H1 (cell line): ENCODE measurements around the gene CDC25C. TPM values are rescaled to one million over a fixed set of nuclear protein-coding genes. Genes with fewer than 3 reads are reported as not detected.
A peak's percentile ranks its signal among the peaks of the same experiment; 100 is the strongest.

Experiments used
- CHD7 ChIP-seq: fragments of 300-600 bp; sonication (generic); IDR thresholded peaks from 2 replicates; pipeline ENCODE4 v1.7.1; 2012; ENCODE audit warnings: low read length, moderate library complexity, mild to moderate bottlenecking, inconsistent platforms; ENCODE audit not compliant: insufficient replicate concordance
- HDAC2 ChIP-seq, 2 experiments: fragments of 300-600 bp in 1 of 2; sonication (generic) in 1 of 2; IDR thresholded peaks; 2 replicates each; pipeline ENCODE4 v1.6.1; 2011 to 2012; ENCODE audit warnings: low read depth in 2 of 2, low read length in 2 of 2, mild to moderate bottlenecking in 2 of 2, moderate library complexity in 2 of 2, borderline replicate concordance in 1 of 2, inconsistent platforms in 1 of 2
- HDAC6 ChIP-seq: IDR thresholded peaks from one replicate; pipeline ENCODE4 v1.7.1; 2012; ENCODE audit warnings: low read depth, mild to moderate bottlenecking, inconsistent platforms, low read length, moderate library complexity
- POLR2A ChIP-seq, 2 experiments: IDR thresholded peaks; 1 replicate in 1 of 2; 2 replicates in 1 of 2; pipeline ENCODE4 v1.6.1; 2011; ENCODE audit warnings: low read depth in 2 of 2, low read length in 2 of 2, mild to moderate bottlenecking in 2 of 2; ENCODE audit errors: control extremely low read depth in 1 of 2
- RAD21 ChIP-seq, 2 experiments: IDR thresholded peaks in 1 of 2; conservative IDR thresholded peaks in 1 of 2; 2 replicates each; pipeline ENCODE4 v1.6.1; 2011; ENCODE audit warnings: low read depth in 2 of 2, low read length in 2 of 2, improper control_type of control experiment in 1 of 2, inconsistent platforms in 1 of 2, mild to moderate bottlenecking in 1 of 2, moderate library complexity in 1 of 2
- SIN3A ChIP-seq, 2 experiments: IDR thresholded peaks in 1 of 2; conservative IDR thresholded peaks in 1 of 2; 2 replicates each; pipeline ENCODE4 v1.6.1; 2011 to 2012; ENCODE audit warnings: low read length in 2 of 2, improper control_type of control experiment in 1 of 2, low read depth in 1 of 2, mild to moderate bottlenecking in 1 of 2
- TAF1 ChIP-seq: IDR thresholded peaks from 2 replicates; pipeline ENCODE4 v1.6.1; 2011; ENCODE audit warnings: mild to moderate bottlenecking, low read depth, low read length
- TAF7 ChIP-seq: optimal IDR thresholded peaks from 2 replicates; pipeline ENCODE3; 2011; ENCODE audit warnings: low read depth, mild to moderate bottlenecking, inconsistent platforms, low read length, moderate library complexity, borderline replicate concordance
- polyA plus RNA-seq, 7 experiments: library from polyadenylated mRNA; depleted of rRNA in 3 of 7; stranded (reverse) in 5 of 7; unstranded in 2 of 7; fragments of >200 nt in 5 of 7; fragments of 200-250 nt in 2 of 7; gene quantifications; 1 replicate in 5 of 7; 2 replicates in 1 of 7; 4 replicates in 1 of 7; pipeline versions ENCODE4 v1.2.1 to v1.2.3, GENCODE V29; 2011 to 2013; ENCODE audit warnings: missing spikeins in 2 of 7, mixed read lengths in 2 of 7
- total RNA-seq: library from RNA; stranded (reverse); fragmentation: NEBNext Ultra II Directional; extraction: Animal tissue kit (Norgen Biotek cat#: 25700); gene quantifications from 2 replicates; pipeline ENCODE4 v1.2.1, GENCODE V29; 2021

Gene CDC25C
- total and polyA plus RNA-seq, 2 of the 8 experiments (the other 6 are each of a cell fraction or from before 2014, with no cell fraction given): 18.4 to 20.8 TPM

- TF ChIP-seq CHD7: no peak
- no peak for TF ChIP-seq HDAC2 (IDR thresholded peaks at IDR 0.05; ENCODE audit: borderline replicate concordance in 1 of 2, low read depth in 2 of 2, low read length in 2 of 2)
- peak; percentile 99 for TF ChIP-seq TAF7
- peak in 1 of 2 experiments; percentile 52; a peak in 2 of 4 replicates for TF ChIP-seq SIN3A (conservative IDR thresholded peaks at IDR 0.05 in 1 of 2, IDR thresholded peaks at IDR 0.05 in 1 of 2; ENCODE audit: low read depth in 1 of 2, low read length in 2 of 2)
- TF ChIP-seq RAD21 (IDR thresholded peaks at IDR 0.05 in 1 of 2, conservative IDR thresholded peaks at IDR 0.05 in 1 of 2; ENCODE audit: low read depth in 2 of 2, low read length in 2 of 2): peak; percentile 25 to 47; a peak in 3 of 4 replicates
- no peak for TF ChIP-seq HDAC6
- peak; percentile 71 for TF ChIP-seq TAF1
- peak in 1 of 2 experiments; percentile 23; a peak in 1 of 3 replicates for TF ChIP-seq POLR2A (IDR thresholded peaks at IDR 0.05; ENCODE audit: control extremely low read depth in 1 of 2, low read depth in 2 of 2, low read length in 2 of 2)
These were observed 20.6 kb upstream of the CDC25C start, which contains the start of gene KDM3B (continued) for GRCh38 chr5:138352071-138352721.
